ENCODE results near the gene PIAS2. TPM values are rescaled to one million over a fixed set of nuclear protein-coding genes. Genes with fewer than 3 reads are reported as not detected.

The PIAS2 gene
- total and polyA plus RNA-seq, 10 donors: 4.0 to 58.4 (median 38.3) TPM

DNA sequence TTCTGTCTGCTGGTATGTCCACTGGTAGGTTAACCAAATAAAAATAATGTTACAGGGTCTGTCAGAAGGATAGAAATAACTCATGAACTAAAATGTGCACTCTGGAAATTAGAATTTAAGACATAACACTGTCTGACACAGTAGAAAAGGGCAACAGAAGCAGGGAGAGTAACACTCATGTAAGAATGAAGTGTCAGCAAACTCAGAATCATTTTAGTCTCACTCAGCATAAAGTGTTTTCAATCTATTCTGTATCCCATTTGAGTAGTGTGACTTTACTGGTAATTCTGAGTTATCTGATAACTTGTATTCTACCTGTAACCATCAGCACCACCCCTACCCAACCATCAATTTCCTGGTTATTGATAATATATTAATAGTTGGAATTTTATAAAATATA lies 68.3 kb downstream of the PIAS2 start:
- Histone ChIP-seq H3K4me3 (no peak overlapping the region), H3K27ac (no peak overlapping the region), H3K9me3 (no peaks in the 10 kb centered on the region), H3K4me1 (no peaks in the 10 kb centered on the region), H3K36me3 (peaks cover 0 to 41% (median 8%) of the 10 kb centered on the region in 6 donors), H3K27me3 (replicated peaks in 1 of 7) (no peaks in the 10 kb centered on the region)
- TF ChIP-seq POLR2AphosphoS5 (IDR thresholded peaks at IDR 0.05): no peak
- TF ChIP-seq, protein P1, sequence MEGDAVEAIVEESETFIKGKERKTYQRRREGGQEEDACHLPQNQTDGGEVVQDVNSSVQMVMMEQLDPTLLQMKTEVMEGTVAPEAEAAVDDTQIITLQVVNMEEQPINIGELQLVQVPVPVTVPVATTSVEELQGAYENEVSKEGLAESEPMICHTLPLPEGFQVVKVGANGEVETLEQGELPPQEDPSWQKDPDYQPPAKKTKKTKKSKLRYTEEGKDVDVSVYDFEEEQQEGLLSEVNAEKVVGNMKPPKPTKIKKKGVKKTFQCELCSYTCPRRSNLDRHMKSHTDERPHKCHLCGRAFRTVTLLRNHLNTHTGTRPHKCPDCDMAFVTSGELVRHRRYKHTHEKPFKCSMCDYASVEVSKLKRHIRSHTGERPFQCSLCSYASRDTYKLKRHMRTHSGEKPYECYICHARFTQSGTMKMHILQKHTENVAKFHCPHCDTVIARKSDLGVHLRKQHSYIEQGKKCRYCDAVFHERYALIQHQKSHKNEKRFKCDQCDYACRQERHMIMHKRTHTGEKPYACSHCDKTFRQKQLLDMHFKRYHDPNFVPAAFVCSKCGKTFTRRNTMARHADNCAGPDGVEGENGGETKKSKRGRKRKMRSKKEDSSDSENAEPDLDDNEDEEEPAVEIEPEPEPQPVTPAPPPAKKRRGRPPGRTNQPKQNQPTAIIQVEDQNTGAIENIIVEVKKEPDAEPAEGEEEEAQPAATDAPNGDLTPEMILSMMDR (IDR thresholded peaks at IDR 0.05 in 8 of 11, conservative IDR thresholded peaks at IDR 0.05 in 3 of 11): no peak
- TF ChIP-seq POLR2A (IDR thresholded peaks at IDR 0.05): no peak
- intact Hi-C loops (cut with DNase I; ENCODE audit: low total_unique reads): no loop called here
- no peak for DNase-seq

DNA sequence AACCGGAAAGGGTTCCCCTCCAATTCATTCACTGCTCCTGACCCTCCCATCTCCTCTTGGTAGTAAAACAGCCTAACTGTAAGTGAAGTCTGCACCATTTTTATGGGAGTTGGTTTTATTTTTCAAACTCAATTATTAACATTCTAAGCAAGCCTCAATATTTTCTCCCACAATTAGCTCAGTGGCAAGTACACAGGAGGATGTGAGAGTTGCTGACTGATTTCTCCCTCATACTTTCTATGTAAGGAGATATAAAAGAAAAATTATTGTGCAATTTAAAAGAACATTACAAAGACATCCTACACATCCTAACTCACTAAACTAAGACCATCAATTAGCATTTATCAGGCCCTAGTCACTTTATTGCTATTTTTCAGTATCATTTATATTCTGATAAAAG lies 73.9 kb downstream of the PIAS2 start:
- 97 to 100% (median 100%) methylated on average over 1 of the region's 1 CpG for WGBS, 5 donors

DNA sequence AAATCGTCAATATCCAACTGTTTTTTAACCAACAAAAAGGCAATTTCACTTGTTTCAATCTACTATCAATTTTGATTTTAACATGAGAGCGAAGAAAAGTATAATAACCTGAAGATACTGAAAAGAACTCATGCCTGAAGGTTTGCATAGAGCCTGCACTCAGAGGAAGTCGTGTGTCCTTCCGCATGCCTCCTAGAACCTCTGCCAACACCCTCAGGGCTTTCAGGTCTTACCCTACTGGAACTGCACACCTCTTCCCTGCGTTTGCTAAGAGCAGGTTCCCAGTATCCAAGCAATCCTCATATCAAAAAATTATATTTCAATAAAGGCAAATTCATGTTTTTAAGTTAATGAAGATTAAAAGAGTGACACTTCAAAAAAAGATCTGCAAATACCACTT lies 74.7 kb downstream of the PIAS2 start:
- no peaks in the 10 kb centered on the region for H3K9me3 ChIP-seq
- WGBS, 5 donors: 94 to 99% (median 96%) methylated on average over 5 of the region's 5 CpGs
- H3K36me3 ChIP-seq: peaks cover 0 to 45% (median 13%) of the 10 kb centered on the region in 6 donors
- TF ChIP-seq, protein P1 (IDR thresholded peaks at IDR 0.05 in 8 of 11, conservative IDR thresholded peaks at IDR 0.05 in 3 of 11): no peak
- TF ChIP-seq POLR2A (IDR thresholded peaks at IDR 0.05) (no peak), POLR2AphosphoS5 (IDR thresholded peaks at IDR 0.05) (no peak)
- H3K27ac ChIP-seq: no peak overlapping the region
- no peaks in the 10 kb centered on the region for H3K27me3 ChIP-seq (replicated peaks in 1 of 7)
- no peak for DNase-seq
- intact Hi-C loops (cut with DNase I; ENCODE audit: low total_unique reads): no loop called here
- H3K4me1 ChIP-seq: no peaks in the 10 kb centered on the region
- H3K4me3 ChIP-seq: no peak overlapping the region

More for the DNA sequence above, 73.9 kb downstream of the PIAS2 start:
- H3K36me3 ChIP-seq: peaks cover 0 to 42% (median 13%) of the 10 kb centered on the region in 6 donors
- no peak for TF ChIP-seq POLR2AphosphoS5 (IDR thresholded peaks at IDR 0.05)
- no peak for TF ChIP-seq POLR2A (IDR thresholded peaks at IDR 0.05)
- TF ChIP-seq, protein P1 (IDR thresholded peaks at IDR 0.05 in 8 of 11, conservative IDR thresholded peaks at IDR 0.05 in 3 of 11): no peak
- H3K27me3 ChIP-seq (replicated peaks in 1 of 7): no peaks in the 10 kb centered on the region
- no peak for DNase-seq
- H3K4me3 ChIP-seq: no peak overlapping the region
- no peaks in the 10 kb centered on the region for H3K9me3 ChIP-seq
- no peak overlapping the region for H3K27ac ChIP-seq
- intact Hi-C loops (cut with DNase I; ENCODE audit: low total_unique reads): no loop called here
- no peaks in the 10 kb centered on the region for H3K4me1 ChIP-seq

DNA sequence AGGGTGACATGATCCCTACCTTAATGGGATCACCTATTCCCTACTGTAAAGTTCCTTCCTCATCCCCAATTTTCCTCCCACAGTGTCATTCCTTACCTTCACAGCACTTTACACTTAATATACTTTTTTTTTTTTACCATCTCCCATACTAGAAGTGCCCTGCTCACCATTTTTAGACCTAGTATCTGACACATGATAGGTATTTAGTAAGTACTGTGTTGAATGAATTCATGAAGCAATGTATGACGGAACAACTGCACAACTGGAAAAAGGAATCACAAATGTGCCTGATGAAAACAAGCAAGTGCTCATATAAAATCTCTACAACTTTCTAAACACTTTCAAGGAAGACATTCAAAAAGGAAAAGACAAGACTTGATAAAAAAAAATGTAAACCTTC lies 83.4 kb downstream of the PIAS2 start:
- H3K27me3 ChIP-seq (replicated peaks in 1 of 7): no peaks in the 10 kb centered on the region
- peaks cover 0 to 63% (median 17%) of the 10 kb centered on the region in 6 donors for H3K36me3 ChIP-seq
- intact Hi-C loops (cut with DNase I; ENCODE audit: low total_unique reads): no loop called here
- no peaks in the 10 kb centered on the region for H3K4me1 ChIP-seq
- no peak overlapping the region for H3K4me3 ChIP-seq
- DNase-seq: no peak
- WGBS, 5 donors: 96 to 100% (median 98%) methylated on average over 1 of the region's 1 CpG
- no peak overlapping the region for H3K27ac ChIP-seq
- no peaks in the 10 kb centered on the region for H3K9me3 ChIP-seq
- TF ChIP-seq, protein P1 (IDR thresholded peaks at IDR 0.05 in 8 of 11, conservative IDR thresholded peaks at IDR 0.05 in 3 of 11): no peak
- TF ChIP-seq POLR2A (IDR thresholded peaks at IDR 0.05) (no peak), POLR2AphosphoS5 (IDR thresholded peaks at IDR 0.05) (no peak)
